HG03520 (cell line): ENCODE results near the gene NTNG1.
A peak's percentile ranks its signal among the peaks of the same experiment; 100 is the strongest.
"Not testable (repeated sequence)": the region's sequence is repeated elsewhere in the genome, so short reads cannot be mapped to it uniquely, and the experiment has no call there.

Experiments used
- ATAC-seq: cut with Tn5 transposase; IDR thresholded peaks from one replicate; pipeline ENCODE4 v1.9.1; 2021; ENCODE audit warnings: mild to moderate bottlenecking, moderate library complexity; ENCODE audit not compliant: unreplicated experiment

NTNG1 gene

GRCh38 chr1:107195476-107195875, 54.6 kb downstream of the NTNG1 start:
- ATAC-seq: no peak

DNA sequence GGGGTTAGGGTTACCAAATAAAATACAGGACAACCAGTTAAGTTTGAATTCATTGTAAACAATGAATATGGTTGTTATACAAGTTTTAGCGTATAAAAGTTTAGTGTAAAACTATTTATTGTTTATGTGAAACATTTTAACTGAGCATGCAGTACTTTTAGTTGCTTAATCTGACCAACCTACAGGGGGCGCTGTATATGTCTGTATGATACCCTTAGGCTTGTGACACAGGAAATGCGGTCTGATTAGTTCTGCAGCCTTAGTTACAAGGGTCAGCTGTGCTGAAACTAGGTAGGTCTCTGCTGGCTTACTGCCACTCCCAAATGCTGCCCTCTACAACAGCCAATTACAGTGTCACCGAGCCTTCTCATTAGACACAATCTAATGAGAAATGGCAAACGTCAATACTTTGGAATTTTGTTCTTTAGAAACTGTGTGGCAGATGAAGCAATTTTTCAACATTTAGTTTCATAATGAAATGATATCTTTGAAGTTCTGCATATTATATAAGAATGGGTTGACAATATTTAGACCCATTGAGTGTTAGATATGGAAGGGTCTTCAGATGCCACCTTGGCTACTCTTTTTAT, 56.2 kb downstream of the NTNG1 start:
- peak; percentile 91 for ATAC-seq

- ATAC-seq: no peak
Observed at GRCh38 chr1:107198561-107198960, 57.7 kb downstream of the NTNG1 start.

- no peak for ATAC-seq
Observed at GRCh38 chr1:107200631-107201030, 59.8 kb downstream of the NTNG1 start.

- ATAC-seq: no peak
Observed at GRCh38 chr1:107202007-107202406, 61.2 kb downstream of the NTNG1 start.

- no peak for ATAC-seq
Observed at GRCh38 chr1:107213225-107213624, 72.4 kb downstream of the NTNG1 start.

DNA sequence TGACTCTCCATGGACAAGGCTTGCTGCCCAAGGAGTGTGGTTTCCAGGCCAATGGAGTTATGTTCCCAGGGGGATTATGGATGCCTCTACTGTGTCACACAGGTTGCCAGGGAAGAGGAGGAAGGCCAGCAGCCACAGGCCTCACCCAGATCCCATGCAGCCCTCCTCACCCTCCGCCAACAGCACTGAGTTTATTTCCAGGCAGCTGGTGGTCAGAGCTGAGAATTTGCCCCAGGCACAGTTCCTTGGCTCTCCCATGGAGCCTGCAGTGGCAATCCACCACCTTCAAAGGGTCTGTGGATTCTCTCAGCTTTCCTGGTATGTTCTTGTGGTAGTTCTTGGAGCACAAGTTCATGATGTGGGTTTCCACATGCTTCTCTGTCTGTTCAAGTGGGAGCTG, 79.2 kb downstream of the NTNG1 start:
- ATAC-seq: no peak

DNA sequence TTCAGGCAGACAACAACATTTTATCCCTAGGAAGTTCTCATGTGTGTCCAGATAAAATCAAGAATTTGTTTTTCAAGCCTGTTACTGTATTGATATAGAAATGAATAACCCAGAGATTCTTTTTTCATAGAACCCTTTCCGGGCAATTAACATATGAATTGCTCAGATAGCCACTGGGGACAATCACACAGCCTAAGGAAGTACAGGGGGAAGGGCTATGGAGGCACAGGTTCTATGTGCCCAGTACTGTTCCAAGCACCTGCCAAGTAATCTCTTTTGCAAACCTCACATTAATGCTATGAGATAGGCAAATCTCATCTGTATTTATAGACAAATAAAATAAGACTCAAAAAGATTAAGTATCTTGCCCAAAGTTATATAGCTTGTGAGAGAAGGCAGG, 84.9 kb downstream of the NTNG1 start:
- ATAC-seq: no peak

DNA sequence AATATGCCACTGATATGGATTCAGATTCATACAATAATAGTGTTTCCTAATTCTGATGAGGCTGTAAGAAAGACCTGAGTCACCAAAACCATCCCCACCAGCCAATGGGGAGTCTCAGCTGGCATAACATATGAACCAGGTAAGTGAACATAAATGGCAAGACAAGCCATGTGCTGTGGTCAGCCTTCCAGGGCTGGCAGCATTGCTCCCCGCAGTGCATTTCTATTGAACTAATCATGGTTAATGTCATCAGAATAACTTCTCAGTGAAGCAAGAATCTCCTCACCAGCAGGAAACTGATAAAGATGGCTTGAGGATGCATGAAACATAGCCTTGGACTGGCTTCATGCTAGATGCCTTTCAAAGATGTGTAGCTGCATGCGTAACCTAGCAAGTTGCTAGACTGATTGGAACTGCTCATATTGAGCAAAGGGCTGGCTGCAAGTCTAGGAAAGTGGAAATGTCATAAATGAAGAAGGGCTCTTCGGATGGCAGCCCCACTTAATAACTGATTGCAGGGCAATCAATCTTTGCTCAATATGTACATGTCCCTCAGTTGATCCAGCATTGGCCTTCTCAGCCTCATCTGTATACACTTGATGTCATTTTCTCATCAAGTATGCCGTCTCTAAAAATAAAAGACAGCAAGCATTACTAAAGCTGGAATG, 88.0 kb downstream of the NTNG1 start:
- ATAC-seq: no peak

DNA sequence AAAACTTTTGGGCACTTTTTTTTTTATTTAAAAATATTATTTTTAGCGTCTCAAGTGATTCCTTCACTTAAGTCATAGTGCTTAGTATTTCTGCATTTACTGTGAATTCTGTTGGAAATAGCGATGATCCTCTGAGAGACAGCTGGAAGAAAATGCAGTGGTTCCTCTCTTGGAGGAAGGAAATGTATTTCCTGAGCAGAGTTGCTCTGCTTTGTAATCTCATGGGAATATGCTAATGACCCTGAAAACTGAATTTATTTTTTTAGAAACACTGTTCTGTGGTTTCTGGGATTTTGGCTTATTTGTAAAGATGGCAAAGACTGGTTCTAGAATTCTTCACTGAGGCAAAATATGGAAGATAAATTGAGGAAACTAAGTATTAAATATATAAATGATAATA, 88.9 kb downstream of the NTNG1 start:
- no peak for ATAC-seq

- ATAC-seq: no peak
Observed at GRCh38 chr1:107230121-107230520, 89.3 kb downstream of the NTNG1 start.

GRCh38 chr1:107231291-107231690, 90.5 kb downstream of the NTNG1 start:
- no peak for ATAC-seq

GRCh38 chr1:107232426-107232825, 91.6 kb downstream of the NTNG1 start:
- ATAC-seq: no peak

DNA sequence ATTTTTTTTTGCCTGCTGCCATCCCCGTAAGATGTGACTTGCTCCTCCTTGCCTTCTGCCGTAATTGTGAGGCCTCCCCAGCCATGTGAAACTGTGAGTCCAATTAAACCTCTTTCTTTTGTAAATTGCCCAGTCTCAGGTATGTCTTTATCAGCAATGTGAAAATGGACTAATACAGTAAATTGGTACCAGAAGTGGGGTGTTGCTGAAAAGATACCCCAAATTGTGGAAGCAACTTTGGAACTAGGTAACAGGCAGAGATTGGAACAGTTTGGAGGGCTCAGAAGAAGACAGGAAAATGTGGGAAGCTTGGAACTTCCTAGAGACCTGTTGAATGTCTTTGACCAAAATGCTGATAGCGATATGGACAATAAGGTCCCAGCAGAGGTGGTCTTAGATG, 95.9 kb downstream of the NTNG1 start:
- not testable (repeated sequence) for ATAC-seq

DNA sequence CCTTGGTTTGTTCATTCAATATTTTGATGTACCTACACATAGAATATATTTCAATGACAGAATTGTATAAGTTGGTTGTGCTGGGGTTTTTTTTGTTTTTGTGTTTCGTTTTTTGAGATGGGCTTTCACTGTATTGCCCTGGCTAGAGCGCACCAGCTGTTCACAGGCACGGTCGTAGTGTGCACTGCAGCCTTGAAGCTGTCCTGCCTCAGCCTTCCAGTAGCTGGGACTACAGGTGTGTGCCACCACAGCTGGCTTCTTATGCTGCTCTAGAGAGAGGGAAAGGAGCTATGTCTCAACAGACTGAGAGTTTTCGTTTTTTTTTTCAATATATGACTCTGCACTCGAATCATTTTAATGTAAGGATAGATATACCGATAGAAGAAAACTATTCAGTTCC, 102.6 kb downstream of the NTNG1 start:
- ATAC-seq: no peak

GRCh38 chr1:107244709-107245500, 104.1 kb downstream of the NTNG1 start:
- no peak for ATAC-seq

DNA sequence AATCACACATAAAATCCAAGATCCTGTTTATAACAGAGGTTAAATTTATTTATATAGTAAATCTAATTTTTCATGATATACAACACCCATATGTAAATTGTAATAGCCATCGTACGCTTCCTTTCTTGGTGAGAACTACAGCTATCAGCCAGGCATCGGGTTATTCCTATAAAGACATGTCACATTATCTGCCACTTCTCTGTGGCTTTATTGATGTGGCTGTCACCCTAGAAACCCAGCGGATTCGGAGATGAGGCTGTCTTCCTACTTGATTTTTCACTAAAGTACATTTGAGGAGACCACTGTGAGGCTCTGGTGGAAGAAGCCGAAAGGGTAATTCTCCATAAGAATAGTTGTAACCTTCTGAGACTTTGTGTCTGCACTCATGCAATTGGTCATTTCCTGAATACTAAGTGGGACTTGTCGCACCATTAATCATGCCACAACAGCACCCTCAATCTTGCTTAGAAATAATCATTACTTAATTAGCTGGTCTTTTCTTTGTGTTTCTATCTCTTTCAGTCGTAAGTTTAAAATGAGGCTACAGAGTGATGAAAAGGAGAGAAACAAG, 106.0 kb downstream of the NTNG1 start:
- ATAC-seq: no peak

DNA sequence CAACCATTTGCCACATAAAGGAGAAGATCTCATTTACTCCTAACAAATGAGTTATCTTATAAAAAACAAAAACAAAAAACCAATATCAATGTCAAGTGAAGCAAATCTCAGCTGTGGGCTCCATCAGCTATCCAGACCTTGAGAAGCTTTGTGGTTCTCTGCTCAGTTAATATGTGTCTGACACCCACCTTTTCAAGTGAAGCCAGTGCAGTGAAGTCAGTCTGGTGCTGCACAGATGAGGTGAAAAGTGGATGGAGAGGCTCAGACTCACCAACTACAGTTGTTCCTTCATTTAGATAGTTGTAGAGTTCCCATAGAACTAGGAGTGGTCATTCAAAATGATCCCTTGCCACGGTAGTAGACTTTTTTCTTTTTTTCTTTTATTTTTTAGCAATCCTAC, 106.8 kb downstream of the NTNG1 start:
- ATAC-seq: no peak

GRCh38 chr1:107250169-107250568, 109.3 kb downstream of the NTNG1 start:
- ATAC-seq: no peak

DNA sequence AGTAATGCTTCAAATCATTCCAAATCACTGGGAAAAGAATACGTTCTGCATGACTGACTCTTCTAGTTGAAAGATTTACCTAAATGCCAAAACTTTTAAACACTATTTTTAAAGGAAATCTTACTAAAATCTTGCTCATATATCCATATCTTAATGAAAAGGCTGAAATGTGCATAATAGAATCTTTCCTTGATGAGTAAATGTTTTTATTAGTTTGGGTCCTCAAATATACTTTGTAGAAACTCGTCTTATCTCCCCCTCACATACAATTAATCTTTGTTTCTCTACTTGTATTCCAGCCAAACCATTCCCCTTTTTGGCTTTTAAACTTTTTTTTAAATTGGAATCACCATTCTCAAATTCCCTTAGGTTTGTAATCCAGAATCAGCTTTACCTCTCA, 110.2 kb downstream of the NTNG1 start:
- ATAC-seq: no peak

GRCh38 chr1:107251839-107252238, 111.0 kb downstream of the NTNG1 start:
- no peak for ATAC-seq

GRCh38 chr1:107252271-107252670, 111.4 kb downstream of the NTNG1 start:
- no peak for ATAC-seq
